CD4-positive, alpha-beta T cell (primary cell): ENCODE results near the gene ZNF784. TPM values are rescaled to one million over a fixed set of nuclear protein-coding genes. Genes with fewer than 3 reads are reported as not detected.

Experiments used
- ATAC-seq: fragments of 200-7000 bp; cut with Tn5 transposase; one replicate; pipeline ENCODE4 v1.10.0; 2022; ENCODE audit warnings: mild to moderate bottlenecking; ENCODE audit not compliant: poor library complexity
- CTCF ChIA-PET: fragments of 350-600 bp; sonication (Branson Sonifier 250); formaldehyde crosslinking; loops from one replicate; lab custom pipeline; 2021; ENCODE audit warnings: antibody characterized with exemption, inconsistent platforms; lab: Charles Lee
- POLR2A ChIA-PET: fragments of 350-600 bp; sonication (Branson Sonifier 250); formaldehyde crosslinking; loops from one replicate; lab custom pipeline; 2021; ENCODE audit warnings: antibody characterized with exemption, inconsistent platforms; lab: Charles Lee
- DNase-seq, 14 experiments: peaks; one replicate each; pipeline ENCODE4 v3.0.0-alpha.2; 2013 to 2020; ENCODE audit warnings: mixed read lengths in 2 of 14
- H3K27ac ChIP-seq, 2 donors: one replicate each; pipeline versions ENCODE4 v1.5.1 to v1.7.0; 2013; ENCODE audit warnings: low read length in 2 of 2, low read depth in 1 of 2, mild to moderate bottlenecking in 1 of 2
- H3K27me3 ChIP-seq, 2 experiments: 1 replicate in 1 of 2; 2 replicates in 1 of 2; pipeline versions ENCODE4 v1.6.1 to v1.7.0; 2013; ENCODE audit warnings: low read length in 2 of 2, control low read depth in 1 of 2, mild to moderate bottlenecking in 1 of 2, moderate library complexity in 1 of 2; ENCODE audit not compliant: insufficient read depth in 2 of 2, control insufficient read depth in 1 of 2
- H3K36me3 ChIP-seq: one replicate; pipeline ENCODE4 v1.6.1; 2013; ENCODE audit warnings: low read length, control low read depth; ENCODE audit not compliant: insufficient read depth
- H3K4me1 ChIP-seq: one replicate; pipeline ENCODE4 v1.6.1; 2013; ENCODE audit warnings: low read length, control low read depth; ENCODE audit not compliant: insufficient read depth
- H3K4me3 ChIP-seq: one replicate; pipeline ENCODE4 v1.5.1; 2013; ENCODE audit warnings: mild to moderate bottlenecking, low read length, moderate library complexity
- H3K9me3 ChIP-seq, 2 experiments: 1 replicate in 1 of 2; 2 replicates in 1 of 2; pipeline versions ENCODE4 v1.6.1 to v1.7.0; 2013; ENCODE audit warnings: low read length in 2 of 2, mild to moderate bottlenecking in 2 of 2, control low read depth in 1 of 2, moderate library complexity in 1 of 2; ENCODE audit not compliant: control insufficient read depth in 1 of 2, insufficient read depth in 1 of 2
- H3K27ac Mint-ChIP-seq: one replicate; pipeline ENCODE4 v1.8.0; 2020; ENCODE audit warnings: mixed read lengths
- H3K27me3 Mint-ChIP-seq: one replicate; pipeline ENCODE4 v1.8.0; 2021; ENCODE audit warnings: mixed read lengths
- H3K36me3 Mint-ChIP-seq: one replicate; pipeline ENCODE4 v1.8.0; 2021; ENCODE audit warnings: low read depth, mixed read lengths
- H3K4me1 Mint-ChIP-seq: one replicate; pipeline ENCODE4 v1.8.0; 2021; ENCODE audit warnings: low read depth, mixed read lengths
- H3K4me3 Mint-ChIP-seq: one replicate; pipeline ENCODE4 v1.8.0; 2020; ENCODE audit warnings: mild to moderate bottlenecking, mixed read lengths
- H3K9me3 Mint-ChIP-seq: one replicate; pipeline ENCODE4 v1.8.0; 2020; ENCODE audit warnings: mixed read lengths
- intact Hi-C, 2 experiments: fragments of 100-400 bp; cut with DNase I in 1 of 2; cut with micrococcal nuclease in 1 of 2; formaldehyde crosslinking; loops; one replicate each; pipeline versions ENCODE4 v1.15.1 to v1.9.0; 2023 to 2025; cut with DNase I, micrococcal nuclease
- total RNA-seq, 174 experiments: library from RNA in 2 of 174; stranded (reverse) in 2 of 174; gene quantifications; one replicate each; pipeline ENCODE4 v1.2.3 and lab custom pipeline; 2021 to 2026
- TF ChIP-seq, protein P1 (sequence below): fragments of 200-600 bp; IDR thresholded peaks from one replicate; pipeline ENCODE4 v1.8.0; 2022; ENCODE audit warnings: antibody characterized with exemption, mild to moderate bottlenecking

The ZNF784 gene
- total RNA-seq, 2 experiments from 2014 or later: 11.2 to 11.8 TPM

DNA sequence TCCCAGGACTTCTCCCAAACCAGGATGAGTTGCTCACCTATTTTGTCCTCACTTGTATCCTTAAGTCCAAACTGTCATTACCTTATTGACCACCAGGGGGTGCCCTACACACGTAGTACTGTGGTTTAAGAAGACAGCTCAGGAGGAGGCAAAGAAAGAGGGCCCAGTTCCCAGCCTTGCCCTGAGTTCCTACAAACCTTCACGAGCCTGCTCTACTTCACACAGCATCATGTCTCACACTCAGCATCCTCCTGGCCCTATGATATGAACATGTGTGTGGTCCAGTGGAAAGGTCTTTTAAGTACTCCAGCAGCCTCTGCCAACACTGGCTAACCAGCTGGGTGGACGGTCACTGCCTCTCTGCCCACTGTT lies 8.1 kb upstream of the ZNF784 start:
- TF ChIP-seq, protein P1, sequence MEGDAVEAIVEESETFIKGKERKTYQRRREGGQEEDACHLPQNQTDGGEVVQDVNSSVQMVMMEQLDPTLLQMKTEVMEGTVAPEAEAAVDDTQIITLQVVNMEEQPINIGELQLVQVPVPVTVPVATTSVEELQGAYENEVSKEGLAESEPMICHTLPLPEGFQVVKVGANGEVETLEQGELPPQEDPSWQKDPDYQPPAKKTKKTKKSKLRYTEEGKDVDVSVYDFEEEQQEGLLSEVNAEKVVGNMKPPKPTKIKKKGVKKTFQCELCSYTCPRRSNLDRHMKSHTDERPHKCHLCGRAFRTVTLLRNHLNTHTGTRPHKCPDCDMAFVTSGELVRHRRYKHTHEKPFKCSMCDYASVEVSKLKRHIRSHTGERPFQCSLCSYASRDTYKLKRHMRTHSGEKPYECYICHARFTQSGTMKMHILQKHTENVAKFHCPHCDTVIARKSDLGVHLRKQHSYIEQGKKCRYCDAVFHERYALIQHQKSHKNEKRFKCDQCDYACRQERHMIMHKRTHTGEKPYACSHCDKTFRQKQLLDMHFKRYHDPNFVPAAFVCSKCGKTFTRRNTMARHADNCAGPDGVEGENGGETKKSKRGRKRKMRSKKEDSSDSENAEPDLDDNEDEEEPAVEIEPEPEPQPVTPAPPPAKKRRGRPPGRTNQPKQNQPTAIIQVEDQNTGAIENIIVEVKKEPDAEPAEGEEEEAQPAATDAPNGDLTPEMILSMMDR: peak; percentile 65
- CTCF ChIA-PET: interaction anchor here (0.6 to 4.0 kb wide), 17 partner anchors 9 to 177 kb away, joined by 3 to 48 read pairs (median 9); partner anchors contain the start of genes CCDC106, FIZ1, ZNF524 and ZNF579
- POLR2A ChIA-PET: interaction anchor here (1.0 to 3.6 kb wide), 14 partner anchors 7 to 379 kb away, joined by 3 to 46 read pairs (median 6); partner anchors contain the start of genes CCDC106, FIZ1, U2AF2 and ZNF524
- ATAC-seq (peak; percentile 43), DNase-seq (peak; percentile 62 to 95 (median 87))
- Mint-ChIP-seq H3K27me3 (no peaks in the 10 kb centered on the region), H3K9me3 (no peaks in the 10 kb centered on the region), H3K4me1 (peaks cover 45% of the 10 kb centered on the region), H3K27ac (peak overlapping the region; percentile 55), H3K4me3 (peak overlapping the region; percentile 83), H3K36me3 (peaks cover 25% of the 10 kb centered on the region)
- Histone ChIP-seq H3K36me3 (no peaks in the 10 kb centered on the region), H3K27me3 (no peaks in the 10 kb centered on the region), H3K4me3 (no peak overlapping the region), H3K27ac (no peak overlapping the region), H3K4me1 (peaks cover 49% of the 10 kb centered on the region), H3K9me3 (no peaks in the 10 kb centered on the region)
- intact Hi-C loops: loop anchor here (1.0 to 10.0 kb wide), 7 partner anchors 8 to 490 kb away; partner anchors contain the start of genes PPP6R1 (in 2 of the 2) and UBE2S (in 1 of the 2)

DNA sequence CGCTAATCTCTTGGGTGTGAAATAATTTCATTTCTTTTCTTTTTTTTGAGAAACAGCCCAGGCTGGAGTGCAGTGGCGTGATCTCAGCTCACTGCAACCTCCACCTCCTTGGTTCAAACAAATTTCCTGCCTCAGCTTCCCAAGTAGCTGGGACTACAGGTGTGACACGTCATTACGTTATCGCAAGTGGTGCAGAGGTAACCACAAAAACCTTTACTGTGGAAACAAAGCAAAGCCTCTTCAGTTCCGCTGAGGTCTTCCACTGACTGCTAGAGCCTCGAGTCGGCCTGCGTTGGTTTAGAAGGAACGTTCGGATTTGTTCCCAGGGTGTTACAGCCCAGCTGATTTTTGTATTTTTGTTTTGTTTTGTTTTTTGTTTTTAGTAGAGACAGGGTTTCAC lies 2.0 kb upstream of the ZNF784 start:
- Histone ChIP-seq H3K27me3 (no peaks in the 10 kb centered on the region), H3K36me3 (peaks cover 5% of the 10 kb centered on the region), H3K9me3 (no peaks in the 10 kb centered on the region), H3K4me1 (peaks cover 45% of the 10 kb centered on the region), H3K4me3 (peak overlapping the region; percentile 17), H3K27ac (peak overlapping the region; percentile 63 to 64)
- peak overlapping the region; percentile 90 for H3K4me3 Mint-ChIP-seq
- no peaks in the 10 kb centered on the region for H3K9me3 Mint-ChIP-seq
- ChIA-PET POLR2A (interaction anchor here (0.7 to 4.8 kb wide), 14 partner anchors 7 to 509 kb away, joined by 3 to 50 read pairs (median 8); partner anchors contain the start of genes FIZ1, PPP1R12C, U2AF2 and ZNF524), CTCF (interaction anchor here (1.0 to 5.4 kb wide), 6 partner anchors 13 to 122 kb away, joined by 3 to 60 read pairs (median 12); partner anchors contain the start of genes FIZ1 and ZNF865)
- peaks cover 17% of the 10 kb centered on the region for H3K36me3 Mint-ChIP-seq
- TF ChIP-seq, protein P1: no peak
- intact Hi-C loops: no loop called here
- DNase-seq: peak in 11 of 14 experiments; percentile 36 to 93 (median 47)
- peaks cover 39% of the 10 kb centered on the region for H3K4me1 Mint-ChIP-seq
- peak overlapping the region; percentile 92 for H3K27ac Mint-ChIP-seq
- no peaks in the 10 kb centered on the region for H3K27me3 Mint-ChIP-seq
- peak; percentile 59 for ATAC-seq

DNA sequence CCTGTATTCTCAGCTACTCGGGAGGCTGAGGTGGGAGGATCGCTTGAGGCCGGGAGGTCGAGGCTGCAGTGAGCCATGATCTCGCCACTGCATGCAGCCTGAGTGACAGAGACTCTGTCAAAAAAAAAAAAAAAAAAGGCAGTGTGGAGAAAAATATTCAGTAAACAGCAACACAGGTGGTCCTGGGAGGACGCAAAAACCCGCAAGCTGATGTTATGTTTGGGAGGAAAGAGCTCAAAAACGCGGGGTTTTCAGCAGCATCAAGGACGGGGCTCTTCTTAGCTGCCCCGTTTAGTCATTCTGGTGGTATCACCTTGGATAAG lies 599 bp upstream of the ZNF784 start:
- H3K36me3 ChIP-seq: peaks cover 8% of the 10 kb centered on the region
- Mint-ChIP-seq H3K36me3 (peaks cover 28% of the 10 kb centered on the region), H3K4me1 (peaks cover 50% of the 10 kb centered on the region), H3K27me3 (no peaks in the 10 kb centered on the region), H3K27ac (peak overlapping the region; percentile 100), H3K9me3 (no peaks in the 10 kb centered on the region), H3K4me3 (peak overlapping the region; percentile 98)
- no peaks in the 10 kb centered on the region for H3K27me3 ChIP-seq
- H3K4me3 ChIP-seq: peak overlapping the region; percentile 68
- ChIA-PET CTCF (interaction anchor here (3.2 to 5.4 kb wide), 3 partner anchors 14 to 121 kb away, joined by 20 to 60 read pairs (median 24); partner anchors contain the start of gene ZNF865), POLR2A (interaction anchor here (1.1 to 4.8 kb wide), 16 partner anchors 9 to 366 kb away, joined by 3 to 50 read pairs (median 8); partner anchors contain the start of genes FIZ1, HSPBP1, PPP6R1 and U2AF2)
- intact Hi-C loops: no loop called here
- TF ChIP-seq, protein P1: no peak
- peaks cover 56% of the 10 kb centered on the region for H3K4me1 ChIP-seq
- ATAC-seq: no peak
- DNase-seq: no peak
- peak overlapping the region; percentile 89 to 94 for H3K27ac ChIP-seq
- no peaks in the 10 kb centered on the region for H3K9me3 ChIP-seq
